Measurements from ENCODE around the gene SNN. TPM values are rescaled to one million over a fixed set of nuclear protein-coding genes. Genes with fewer than 3 reads are reported as not detected.

SNN gene
- polyA plus RNA-seq, 1 donor from 2014 or later: 176 TPM

- H3K36me3 ChIP-seq (ENCODE audit: insufficient read depth, low read length): no peaks in the 10 kb centered on the region
- no peaks in the 10 kb centered on the region for H4K20me1 ChIP-seq (ENCODE audit: insufficient read depth)
- no peak overlapping the region for H3K27ac ChIP-seq (ENCODE audit: low read length)
- H2AFZ ChIP-seq (ENCODE audit: low read depth, low read length): no peak overlapping the region
- no peaks in the 10 kb centered on the region for H3K9me3 ChIP-seq (ENCODE audit: low read length)
- H3K27me3 ChIP-seq (ENCODE audit: insufficient read depth, low read depth, low read length): no peaks in the 10 kb centered on the region
- no peak overlapping the region for H3K4me2 ChIP-seq (ENCODE audit: low read length)
- no peak overlapping the region for H3K9ac ChIP-seq (ENCODE audit: low read length)
- H3K4me3 ChIP-seq (ENCODE audit: low read length): no peak overlapping the region
- TF ChIP-seq EZH2 (IDR thresholded peaks at IDR 0.05; ENCODE audit: borderline replicate concordance, insufficient read depth, low read length, poor library complexity, severe bottlenecking) (no peak), CTCF (IDR thresholded peaks at IDR 0.05; ENCODE audit: poor library complexity, severe bottlenecking) (no peak), MXI1 (conservative IDR thresholded peaks at IDR 0.05; ENCODE audit: poor library complexity, severe bottlenecking) (no peak), POLR2AphosphoS5 (IDR thresholded peaks at IDR 0.05) (no peak), RAD21 (conservative IDR thresholded peaks at IDR 0.05) (no peak), SMC3 (conservative IDR thresholded peaks at IDR 0.05; ENCODE audit: poor library complexity) (no peak), TAF1 (IDR thresholded peaks at IDR 0.05; ENCODE audit: low read depth) (no peak), EP300 (conservative IDR thresholded peaks at IDR 0.05; ENCODE audit: poor library complexity, severe bottlenecking) (no peak), REST (IDR thresholded peaks at IDR 0.05; ENCODE audit: borderline replicate concordance) (no peak)
- H3K79me2 ChIP-seq (replicated peaks; ENCODE audit: insufficient read depth, low read length): no peaks in the 10 kb centered on the region
- H3K9me2 ChIP-seq (ENCODE audit: insufficient read depth, low read length): no peaks in the 10 kb centered on the region
- no peaks in the 10 kb centered on the region for H3F3A ChIP-seq (ENCODE audit: insufficient read depth, low read length, poor library complexity, severe bottlenecking)
These were observed 37.0 kb upstream of the SNN start for GRCh38 chr16:11631214-11631613.

DNA sequence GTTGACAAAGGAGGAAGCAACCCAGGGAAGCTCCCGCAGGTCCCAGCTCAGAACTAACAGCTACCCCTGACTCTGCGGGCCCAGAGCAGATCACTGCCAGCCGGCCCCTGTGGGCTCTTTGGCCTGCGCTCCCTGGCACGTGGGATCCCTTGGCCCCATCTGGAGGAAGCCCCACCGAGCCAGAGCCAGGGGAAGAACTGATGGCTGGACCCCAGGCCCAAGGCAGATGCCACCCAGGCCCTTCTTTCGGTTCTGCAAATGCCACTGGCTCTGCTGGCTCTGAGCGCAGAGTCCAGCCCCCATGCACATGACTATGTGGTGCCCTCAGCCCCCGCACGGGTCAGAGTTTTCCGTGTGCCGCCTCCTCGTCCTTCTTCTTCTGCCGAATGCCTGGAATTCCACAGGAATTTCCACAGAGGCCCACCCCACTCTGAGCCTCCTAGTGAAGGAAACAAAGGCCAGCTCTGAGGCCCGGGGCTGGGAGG lies 35.8 kb upstream of the SNN start:
- Histone ChIP-seq H3F3A (ENCODE audit: insufficient read depth, low read length, poor library complexity, severe bottlenecking) (no peaks in the 10 kb centered on the region), H4K20me1 (ENCODE audit: insufficient read depth) (no peaks in the 10 kb centered on the region), H3K4me2 (ENCODE audit: low read length) (no peak overlapping the region), H3K79me2 (replicated peaks; ENCODE audit: insufficient read depth, low read length) (no peaks in the 10 kb centered on the region), H2AFZ (ENCODE audit: low read depth, low read length) (no peak overlapping the region), H3K9me2 (ENCODE audit: insufficient read depth, low read length) (no peaks in the 10 kb centered on the region), H3K36me3 (ENCODE audit: insufficient read depth, low read length) (no peaks in the 10 kb centered on the region), H3K9ac (ENCODE audit: low read length) (no peak overlapping the region), H3K9me3 (ENCODE audit: low read length) (no peaks in the 10 kb centered on the region), H3K27me3 (ENCODE audit: insufficient read depth, low read depth, low read length) (no peaks in the 10 kb centered on the region), H3K27ac (ENCODE audit: low read length) (no peak overlapping the region), H3K4me3 (ENCODE audit: low read length) (no peak overlapping the region)
- TF ChIP-seq CTCF (IDR thresholded peaks at IDR 0.05; ENCODE audit: poor library complexity, severe bottlenecking): no peak
- TF ChIP-seq REST (IDR thresholded peaks at IDR 0.05; ENCODE audit: borderline replicate concordance): no peak
- no peak for TF ChIP-seq SMC3 (conservative IDR thresholded peaks at IDR 0.05; ENCODE audit: poor library complexity)
- TF ChIP-seq TAF1 (IDR thresholded peaks at IDR 0.05; ENCODE audit: low read depth): no peak
- TF ChIP-seq EZH2 (IDR thresholded peaks at IDR 0.05; ENCODE audit: borderline replicate concordance, insufficient read depth, low read length, poor library complexity, severe bottlenecking): no peak
- no peak for TF ChIP-seq RAD21 (conservative IDR thresholded peaks at IDR 0.05)
- no peak for TF ChIP-seq MXI1 (conservative IDR thresholded peaks at IDR 0.05; ENCODE audit: poor library complexity, severe bottlenecking)
- no peak for TF ChIP-seq POLR2AphosphoS5 (IDR thresholded peaks at IDR 0.05)
- TF ChIP-seq EP300 (conservative IDR thresholded peaks at IDR 0.05; ENCODE audit: poor library complexity, severe bottlenecking): no peak

Data from neural cell (in vitro differentiated cells).